Smooth muscle cell (in vitro differentiated cells): ENCODE results near the gene PRDM16. TPM values are rescaled to one million over a fixed set of nuclear protein-coding genes. Genes with fewer than 3 reads are reported as not detected.

Experiments used
- DNase-seq: peaks from one replicate; lab custom pipeline; 2025; ENCODE audit not compliant: unreplicated experiment; lab: John Stamatoyannopoulos, UW
- H2AFZ ChIP-seq: fragments of 200-600 bp; sonication (generic); 2 replicates; pipeline ENCODE4 v1.6.0; 2016; ENCODE audit warnings: antibody characterized with exemption, low read depth, mild to moderate bottlenecking
- H3F3A ChIP-seq: fragments of 200-600 bp; sonication (generic); 2 replicates; pipeline ENCODE4 v1.6.0; 2017; ENCODE audit warnings: antibody characterized with exemption, low read depth
- H3K27ac ChIP-seq: fragments of 200-600 bp; sonication (generic); 2 replicates; pipeline ENCODE4 v1.5.1; 2016; ENCODE audit warnings: low read depth, mild to moderate bottlenecking
- H3K27me3 ChIP-seq: fragments of 200-600 bp; sonication (generic); 2 replicates; pipeline ENCODE4 v1.6.1; 2016; ENCODE audit warnings: low read depth, mild to moderate bottlenecking
- H3K36me3 ChIP-seq: fragments of 200-600 bp; sonication (generic); 2 replicates; pipeline ENCODE4 v1.5.1; 2016; ENCODE audit warnings: low read depth
- H3K4me1 ChIP-seq: fragments of 200-600 bp; sonication (generic); 2 replicates; pipeline ENCODE4 v1.5.1; 2016; ENCODE audit warnings: low read depth
- H3K4me2 ChIP-seq: fragments of 200-600 bp; sonication (generic); 2 replicates; pipeline ENCODE4 v1.6.0; 2016; ENCODE audit warnings: mild to moderate bottlenecking
- H3K4me3 ChIP-seq: fragments of 200-600 bp; sonication (generic); 2 replicates; pipeline ENCODE4 v1.5.1; 2016; ENCODE audit warnings: mild to moderate bottlenecking
- H3K79me2 ChIP-seq: fragments of 200-600 bp; sonication (generic); 2 replicates; pipeline ENCODE4 v1.6.0; 2016; ENCODE audit warnings: low read depth, mild to moderate bottlenecking
- H3K9ac ChIP-seq: fragments of 200-600 bp; sonication (generic); 2 replicates; pipeline ENCODE4 v1.6.0; 2016; ENCODE audit warnings: low read depth
- H3K9me3 ChIP-seq: fragments of 200-600 bp; sonication (generic); replicated peaks from 2 replicates; pipeline ENCODE4 v1.5.1; 2016; ENCODE audit warnings: low read depth
- H4K20me1 ChIP-seq: fragments of 200-600 bp; sonication (generic); 2 replicates; pipeline ENCODE4 v1.6.0; 2016; ENCODE audit warnings: low read depth
- WGBS: methylation state at CpG from one replicate; pipeline ENCODE4 v1.1.7; 2016; ENCODE audit warnings: low lambda C conversion rate; 5-methylcytosine and 5-hydroxymethylcytosine counted together
- polyA plus RNA-seq: library from polyadenylated mRNA; unstranded; fragments of >200 nt; fragmentation: Nextera tagmentation; extraction: Ambion mirVana; gene quantifications from 2 replicates; pipeline ENCODE4 v1.2.1, GENCODE V29; 2016
- total RNA-seq: library from RNA; depleted of rRNA; stranded (reverse); fragments of >200 nt; gene quantifications from 2 replicates; pipeline ENCODE4 v1.2.3, GENCODE V29; 2014
- TF ChIP-seq, protein P1 (sequence below): fragments of 200-600 bp; sonication (generic); IDR thresholded peaks from 2 replicates; pipeline ENCODE4 v1.5.1; 2017; ENCODE audit warnings: borderline replicate concordance, mild to moderate bottlenecking, antibody characterized with exemption; ENCODE audit not compliant: insufficient read depth, poor library complexity, severe bottlenecking

PRDM16 gene
- total and polyA plus RNA-seq, 2 experiments from 2014 or later = 0.72 to 1.3 TPM

DNA sequence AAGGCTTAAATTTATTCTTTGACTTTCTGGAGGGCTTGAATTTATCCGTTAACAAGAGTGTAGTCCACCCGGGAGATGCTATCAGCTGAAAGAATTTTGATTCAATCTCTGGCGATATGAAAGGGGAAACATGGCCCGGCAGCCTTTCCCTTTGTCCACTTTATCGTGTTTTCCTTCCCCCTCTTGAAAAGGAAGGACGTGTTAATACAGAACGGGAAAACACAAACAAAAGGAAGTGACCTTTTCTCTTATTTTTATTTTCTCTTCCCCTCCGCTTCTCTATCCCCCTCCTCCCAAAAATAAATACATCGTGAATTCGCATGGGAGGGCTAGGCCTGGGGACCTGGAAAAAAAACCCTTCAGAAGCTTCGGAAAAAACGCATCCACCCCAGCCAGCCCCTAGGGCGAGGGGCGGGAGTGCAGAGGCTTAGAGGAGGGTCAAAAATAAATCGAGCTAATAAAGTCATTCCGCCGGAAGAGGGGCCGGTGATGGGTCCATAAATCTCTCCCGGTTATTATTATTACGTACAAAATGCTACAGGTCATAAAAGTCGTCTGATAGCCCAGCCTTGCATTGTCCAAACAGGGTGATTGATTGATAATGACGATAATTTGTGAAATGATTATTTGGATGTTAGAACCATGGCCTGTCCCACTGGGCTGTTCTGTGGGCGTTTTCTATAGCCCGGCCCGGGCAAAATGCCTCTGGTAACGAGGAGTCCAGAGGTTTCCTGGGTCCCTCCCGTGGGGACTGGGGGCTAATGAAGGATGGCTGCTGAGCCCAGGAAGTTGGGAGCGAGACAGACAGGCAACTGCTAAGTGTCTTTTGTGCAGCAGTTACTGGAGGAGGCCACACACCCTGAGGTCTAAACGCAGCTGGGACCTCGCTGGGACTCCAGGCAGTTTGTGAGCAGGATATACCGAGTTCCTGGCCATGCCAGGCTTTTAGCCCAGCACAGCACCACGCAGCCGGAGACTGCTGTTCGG lies 179.4 kb downstream of the PRDM16 start:
- 81% methylated on average over 34 of the region's 34 CpGs for WGBS

DNA sequence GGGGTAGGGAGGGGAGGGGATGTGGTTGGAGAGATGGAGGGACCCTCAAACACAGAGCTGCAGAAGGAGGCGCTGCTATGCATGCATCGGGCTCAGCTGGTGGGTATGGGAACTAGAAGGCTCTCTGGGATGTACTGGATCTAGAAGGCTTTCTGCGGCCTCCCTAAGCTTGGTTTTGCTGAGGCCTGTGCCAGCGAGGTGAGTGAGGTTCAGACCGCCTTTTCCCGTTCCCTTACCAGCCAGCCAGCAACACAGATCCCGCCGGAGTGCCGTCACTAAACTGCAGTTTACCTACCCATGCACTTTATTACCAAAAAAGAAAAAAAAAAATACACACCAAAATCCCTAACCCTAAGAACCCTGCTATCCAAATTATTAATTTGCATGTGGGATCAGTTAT lies 180.2 kb downstream of the PRDM16 start:
- no peak for DNase-seq
- Histone ChIP-seq H3K4me2 (no peak overlapping the region), H3K27ac (no peak overlapping the region), H3F3A (no peaks in the 10 kb centered on the region), H3K27me3 (peaks cover 18% of the 10 kb centered on the region), H3K4me3 (no peak overlapping the region), H3K36me3 (no peaks in the 10 kb centered on the region), H3K9me3 (no peaks in the 10 kb centered on the region), H3K79me2 (no peaks in the 10 kb centered on the region), H2AFZ (no peak overlapping the region), H3K4me1 (peaks cover 30% of the 10 kb centered on the region), H3K9ac (no peak overlapping the region), H4K20me1 (no peaks in the 10 kb centered on the region)
- TF ChIP-seq, protein P1, sequence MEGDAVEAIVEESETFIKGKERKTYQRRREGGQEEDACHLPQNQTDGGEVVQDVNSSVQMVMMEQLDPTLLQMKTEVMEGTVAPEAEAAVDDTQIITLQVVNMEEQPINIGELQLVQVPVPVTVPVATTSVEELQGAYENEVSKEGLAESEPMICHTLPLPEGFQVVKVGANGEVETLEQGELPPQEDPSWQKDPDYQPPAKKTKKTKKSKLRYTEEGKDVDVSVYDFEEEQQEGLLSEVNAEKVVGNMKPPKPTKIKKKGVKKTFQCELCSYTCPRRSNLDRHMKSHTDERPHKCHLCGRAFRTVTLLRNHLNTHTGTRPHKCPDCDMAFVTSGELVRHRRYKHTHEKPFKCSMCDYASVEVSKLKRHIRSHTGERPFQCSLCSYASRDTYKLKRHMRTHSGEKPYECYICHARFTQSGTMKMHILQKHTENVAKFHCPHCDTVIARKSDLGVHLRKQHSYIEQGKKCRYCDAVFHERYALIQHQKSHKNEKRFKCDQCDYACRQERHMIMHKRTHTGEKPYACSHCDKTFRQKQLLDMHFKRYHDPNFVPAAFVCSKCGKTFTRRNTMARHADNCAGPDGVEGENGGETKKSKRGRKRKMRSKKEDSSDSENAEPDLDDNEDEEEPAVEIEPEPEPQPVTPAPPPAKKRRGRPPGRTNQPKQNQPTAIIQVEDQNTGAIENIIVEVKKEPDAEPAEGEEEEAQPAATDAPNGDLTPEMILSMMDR = no peak
- 96% methylated on average over 9 of the region's 9 CpGs for WGBS

More for the DNA sequence above, 179.4 kb downstream of the PRDM16 start:
- no peaks in the 10 kb centered on the region for H3K79me2 ChIP-seq
- H3K9ac ChIP-seq = no peak overlapping the region
- H3K4me1 ChIP-seq = peaks cover 30% of the 10 kb centered on the region
- H3K9me3 ChIP-seq = no peaks in the 10 kb centered on the region
- H3K36me3 ChIP-seq = no peaks in the 10 kb centered on the region
- no peaks in the 10 kb centered on the region for H3F3A ChIP-seq
- no peak overlapping the region for H3K27ac ChIP-seq
- H3K27me3 ChIP-seq = peaks cover 18% of the 10 kb centered on the region
- no peaks in the 10 kb centered on the region for H4K20me1 ChIP-seq
- DNase-seq = no peak
- H3K4me2 ChIP-seq = no peak overlapping the region
- H3K4me3 ChIP-seq = no peak overlapping the region
- no peak overlapping the region for H2AFZ ChIP-seq
- TF ChIP-seq, protein P1 = no peak

DNA sequence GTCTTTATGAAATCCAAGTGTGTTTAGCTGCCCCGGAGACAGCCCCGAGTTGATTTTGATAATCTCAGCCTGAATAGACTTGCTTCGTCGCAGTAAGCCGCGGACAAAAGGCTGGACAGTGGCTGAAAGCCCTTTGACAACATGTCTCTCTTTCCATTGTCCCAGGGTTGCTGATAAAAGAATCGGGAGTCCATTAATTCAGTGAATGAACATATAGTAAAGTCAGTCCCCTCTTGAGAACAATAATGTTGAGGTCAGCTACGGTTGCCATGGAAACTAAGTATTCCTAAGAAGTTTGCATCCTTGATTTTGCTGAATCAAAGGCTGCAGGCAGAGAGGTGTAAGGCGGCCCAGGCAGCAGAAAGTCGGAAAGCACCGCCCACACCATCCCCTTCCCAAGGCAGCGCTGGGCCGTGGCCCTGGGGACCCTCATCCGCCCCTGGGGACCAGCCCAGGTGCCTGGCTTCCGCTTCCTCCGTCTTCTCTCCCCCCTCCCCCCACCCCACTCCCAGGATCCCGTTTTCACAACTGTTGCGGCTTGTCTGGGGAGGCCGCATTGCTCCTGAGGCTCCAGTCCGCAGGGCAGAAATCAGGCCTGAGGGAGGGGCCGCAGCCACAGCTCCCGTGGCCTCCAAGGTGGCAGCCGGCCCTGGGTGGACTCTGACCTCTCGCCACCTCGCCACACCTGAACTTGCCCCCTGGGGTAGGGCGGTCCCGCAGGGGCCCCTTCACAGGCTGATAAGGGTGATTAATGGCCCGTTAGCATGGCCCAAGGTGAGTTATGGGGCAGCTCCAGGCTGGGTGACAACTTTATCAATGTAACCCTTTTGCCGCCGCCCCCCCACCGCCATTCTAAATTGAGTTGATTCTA lies 180.9 kb downstream of the PRDM16 start:
- Histone ChIP-seq H3K9ac (no peak overlapping the region), H3K27ac (no peak overlapping the region), H4K20me1 (no peaks in the 10 kb centered on the region), H3K9me3 (no peaks in the 10 kb centered on the region), H2AFZ (no peak overlapping the region), H3K4me2 (no peak overlapping the region), H3K4me1 (peaks cover 30% of the 10 kb centered on the region), H3K27me3 (peaks cover 18% of the 10 kb centered on the region), H3K4me3 (no peak overlapping the region), H3K36me3 (no peaks in the 10 kb centered on the region), H3F3A (no peaks in the 10 kb centered on the region), H3K79me2 (no peaks in the 10 kb centered on the region)
- 87% methylated on average over 29 of the region's 31 CpGs for WGBS
- no peak for DNase-seq
- TF ChIP-seq, protein P1 = no peak
